Epithelial cell of proximal tubule (primary cell): ENCODE data around the gene PORCN. TPM values are rescaled to one million over a fixed set of nuclear protein-coding genes. Genes with fewer than 3 reads are reported as not detected.
A peak's percentile ranks its signal among the peaks of the same experiment; 100 is the strongest.

ENCODE experiments used
- DNase-seq: peaks from one replicate; pipeline ENCODE4 v3.0.0-alpha.2; 2011; ENCODE audit warnings: low read depth
- H3K4me3 ChIP-seq: 2 replicates; pipeline ENCODE4 v1.5.1; 2011; ENCODE audit warnings: low read depth, mild to moderate bottlenecking, low read length
- CTCF ChIP-seq: conservative IDR thresholded peaks from 2 replicates; pipeline ENCODE4 v1.5.1; 2012; ENCODE audit warnings: low read depth, mild to moderate bottlenecking, low read length
- total RNA-seq: library from RNA; depleted of rRNA; stranded (reverse); fragments of >200 nt; gene quantifications from 2 replicates; pipeline ENCODE4 v1.2.3, GENCODE V29; 2015

Gene PORCN
- total RNA-seq, result 6.6 and 18.7 TPM in 2 replicates

GRCh38 chrX:48508400-48509244 lies at the start of gene PORCN:
Gene PORCN (plus strand): TSS chrX:48508992. CDS start chrX:48509821, 829 bp downstream.
- peak within 1 kb of the TSS; percentile 71 for H3K4me3 ChIP-seq
- DNase-seq, result no peak
- no peak for TF ChIP-seq CTCF

- no peak for DNase-seq
- TF ChIP-seq CTCF, result no peak
- no peak overlapping the region for H3K4me3 ChIP-seq
Measured at GRCh38 chrX:48459483-48459882, 49.3 kb upstream of the PORCN start.

GRCh38 chrX:48460031-48460430 lies 48.8 kb upstream of the PORCN start:
- DNase-seq, result no peak
- TF ChIP-seq CTCF, result no peak

GRCh38 chrX:48460606-48461005 lies 48.2 kb upstream of the PORCN start:
- H3K4me3 ChIP-seq, result no peak overlapping the region
- TF ChIP-seq CTCF, result no peak
- DNase-seq, result no peak

More at GRCh38 chrX:48460031-48460430, 48.8 kb upstream of the PORCN start:
- no peak overlapping the region for H3K4me3 ChIP-seq

- no peak overlapping the region for H3K4me3 ChIP-seq
- no peak for DNase-seq
- no peak for TF ChIP-seq CTCF
Measured at GRCh38 chrX:48461830-48462229, 47.0 kb upstream of the PORCN start.

- TF ChIP-seq CTCF, result no peak
- no peak for DNase-seq
- no peak overlapping the region for H3K4me3 ChIP-seq
Measured at GRCh38 chrX:48465336-48465933, 43.4 kb upstream of the PORCN start.
